ENCODE data around the gene RLBP1.

- TF ChIP-seq CTCF (conservative IDR thresholded peaks at IDR 0.05 in 1 of 2, IDR thresholded peaks at IDR 0.05 in 1 of 2; ENCODE audit: extremely low read depth in 1 of 2, insufficient read depth in 1 of 2, low read depth in 1 of 2, low read length in 2 of 2) (no peak), EZH2 (IDR thresholded peaks at IDR 0.05; ENCODE audit: borderline replicate concordance, low read length) (no peak)
Measured at GRCh38 chr15:89186803-89187202, 34.6 kb downstream of the RLBP1 start.

Data from mammary epithelial cell (primary cell).